ENCODE results near the gene UBE2S. TPM values are rescaled to one million over a fixed set of nuclear protein-coding genes. Genes with fewer than 3 reads are reported as not detected.

The UBE2S gene
- total RNA-seq, 1 donor from 2014 or later = 227 TPM

DNA sequence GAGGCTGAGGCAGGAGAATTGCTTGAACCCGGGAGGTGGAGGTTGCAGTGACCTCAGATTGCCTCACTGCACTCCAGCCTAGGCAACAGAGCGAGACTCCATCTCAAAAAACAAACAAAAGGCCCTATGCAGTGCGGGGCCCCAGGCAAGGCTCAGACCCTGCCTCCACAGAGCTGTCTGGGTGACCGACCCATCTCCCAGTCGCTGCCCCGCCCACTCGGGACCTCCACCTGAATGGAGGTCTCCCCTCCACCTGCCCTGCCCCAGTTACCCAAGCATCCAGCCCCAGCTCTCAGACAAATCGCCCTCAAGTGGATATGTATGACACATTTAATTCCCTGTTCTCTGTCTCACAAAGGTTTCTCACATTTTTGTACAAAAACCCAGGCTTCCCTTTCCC is 42.3 kb downstream of the UBE2S start:
- Mint-ChIP-seq H3K27ac (no peak overlapping the region), H3K4me1 (peaks cover 2% of the 10 kb centered on the region), H3K9me3 (no peaks in the 10 kb centered on the region), H3K36me3 (ENCODE audit: low read depth) (no peaks in the 10 kb centered on the region), H3K27me3 (peaks cover 23% of the 10 kb centered on the region), H3K4me3 (no peak overlapping the region)
- intact Hi-C loops (cut with micrococcal nuclease) = no loop called here
- no peak for DNase-seq

DNA sequence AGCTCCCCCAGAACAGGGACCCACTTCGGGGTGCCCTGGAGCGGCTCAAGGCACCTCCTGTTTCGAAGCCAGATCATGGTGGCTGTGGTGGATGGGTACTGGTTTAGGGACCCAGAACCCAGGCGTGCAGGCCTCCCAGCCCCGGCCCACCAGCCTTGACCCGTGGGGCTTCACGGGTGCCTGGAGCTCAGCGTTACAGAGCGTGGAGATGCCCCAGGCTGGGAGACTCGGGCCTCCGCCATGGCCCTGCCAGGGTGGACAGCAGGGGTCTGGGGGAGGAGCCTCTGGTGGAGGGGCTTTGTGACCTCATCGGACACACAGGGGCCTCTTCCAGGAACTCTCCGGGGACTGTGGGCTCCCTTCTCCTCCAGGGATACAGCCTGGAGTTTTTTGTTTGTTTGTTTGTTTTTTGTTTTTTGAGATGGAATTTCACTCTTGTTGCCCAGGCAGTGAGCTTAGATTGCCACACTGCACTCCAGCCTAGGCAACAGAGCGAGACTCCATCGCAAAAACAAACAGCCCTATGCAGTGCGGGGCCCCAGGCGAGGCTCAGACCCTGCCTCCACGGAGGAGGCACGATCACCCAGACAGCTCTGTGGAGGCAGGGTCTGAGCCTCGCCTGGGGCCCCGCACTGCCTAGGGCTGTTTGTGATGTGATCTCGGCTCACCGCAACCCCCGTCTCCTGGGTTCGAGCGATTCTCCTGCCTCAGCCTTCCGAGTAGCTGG is 44.4 kb downstream of the UBE2S start, which contains the start of gene GARIN5B:
GARIN5B (minus strand) TSS at position 271 of the 727 bp plus-strand sequence; CDS start at position 77, 194 bp downstream.
- Mint-ChIP-seq H3K27me3 (peaks cover 11% of the 10 kb centered on the region), H3K4me3 (no peak within 1 kb of the TSS), H3K4me1 (no peaks in the 10 kb centered on the region), H3K9me3 (no peaks in the 10 kb centered on the region), H3K27ac (no peak within 1 kb of the TSS), H3K36me3 (ENCODE audit: low read depth) (no peaks in the 10 kb centered on the region)
- DNase-seq = no peak
- intact Hi-C loops (cut with micrococcal nuclease) = no loop called here

DNA sequence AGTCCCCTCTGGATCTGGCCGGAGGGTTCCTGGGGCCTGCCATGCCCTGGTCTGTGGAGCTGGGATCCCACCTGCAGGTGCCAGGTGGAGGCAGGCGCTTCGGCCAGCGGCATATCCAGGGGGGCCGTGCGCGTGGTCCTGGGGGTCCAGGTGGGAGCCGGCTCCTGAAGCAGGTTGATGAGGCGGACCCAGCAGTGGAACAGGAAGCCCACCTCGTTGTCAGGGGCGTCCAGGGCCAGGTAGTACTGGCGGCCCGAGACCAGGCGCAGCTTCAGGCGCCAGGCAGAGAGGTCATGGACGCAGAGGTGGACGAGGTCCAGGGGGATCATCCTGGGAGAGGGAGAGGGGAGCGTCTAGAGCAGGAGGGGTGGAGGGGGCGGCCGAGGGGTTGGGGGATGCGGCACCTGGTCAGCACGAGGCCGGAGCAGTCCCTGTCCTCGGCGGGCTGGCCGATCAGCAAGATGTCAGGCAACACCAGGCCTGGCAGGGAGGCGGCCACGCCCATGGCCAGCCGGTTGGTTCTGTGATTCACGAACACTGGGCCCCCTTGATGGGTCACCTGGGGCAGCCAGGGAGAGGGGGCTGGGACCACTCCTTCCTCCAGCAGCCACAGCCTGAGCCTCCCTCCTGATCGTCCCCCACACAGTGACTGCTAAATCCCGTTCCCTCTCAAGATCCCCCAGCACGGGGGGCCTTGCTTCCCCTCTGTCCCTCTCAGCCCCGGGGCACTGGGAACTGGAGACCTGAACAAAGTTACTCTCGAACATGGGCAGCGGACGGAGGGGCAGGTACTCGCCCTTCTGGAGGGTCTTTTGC is 45.2 kb downstream of the UBE2S start:
- no peak overlapping the region for H3K27ac Mint-ChIP-seq
- H3K9me3 Mint-ChIP-seq = no peaks in the 10 kb centered on the region
- intact Hi-C loops (cut with micrococcal nuclease) = no loop called here
- no peak for DNase-seq
- H3K4me1 Mint-ChIP-seq = no peaks in the 10 kb centered on the region
- H3K36me3 Mint-ChIP-seq (ENCODE audit: low read depth) = no peaks in the 10 kb centered on the region
- peaks cover 11% of the 10 kb centered on the region for H3K27me3 Mint-ChIP-seq
- H3K4me3 Mint-ChIP-seq = no peak overlapping the region

DNA sequence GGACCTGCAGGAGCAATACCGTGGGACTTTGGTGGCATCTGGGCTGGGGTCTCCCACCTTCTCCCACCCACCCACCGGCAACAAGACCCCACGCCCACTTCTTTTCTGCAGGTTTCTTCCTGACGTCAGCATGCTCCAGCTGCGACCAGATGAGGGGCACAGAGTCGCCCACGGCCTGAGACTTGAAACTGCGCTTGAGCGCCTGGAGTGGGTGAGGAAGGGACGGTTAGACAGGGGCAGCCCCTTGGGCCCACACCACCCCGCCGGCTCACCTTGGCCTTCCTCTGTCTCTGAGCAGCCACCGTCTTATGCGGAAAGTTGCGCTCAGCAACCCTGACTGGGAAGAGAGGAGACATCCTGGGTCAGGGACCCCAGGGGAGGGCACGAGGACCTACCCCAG is 46.7 kb downstream of the UBE2S start:
- no peak overlapping the region for H3K4me3 Mint-ChIP-seq
- peaks cover 14% of the 10 kb centered on the region for H3K27me3 Mint-ChIP-seq
- H3K9me3 Mint-ChIP-seq = no peaks in the 10 kb centered on the region
- H3K36me3 Mint-ChIP-seq (ENCODE audit: low read depth) = no peaks in the 10 kb centered on the region
- intact Hi-C loops (cut with micrococcal nuclease) = no loop called here
- H3K27ac Mint-ChIP-seq = no peak overlapping the region
- DNase-seq = no peak
- H3K4me1 Mint-ChIP-seq = no peaks in the 10 kb centered on the region

DNA sequence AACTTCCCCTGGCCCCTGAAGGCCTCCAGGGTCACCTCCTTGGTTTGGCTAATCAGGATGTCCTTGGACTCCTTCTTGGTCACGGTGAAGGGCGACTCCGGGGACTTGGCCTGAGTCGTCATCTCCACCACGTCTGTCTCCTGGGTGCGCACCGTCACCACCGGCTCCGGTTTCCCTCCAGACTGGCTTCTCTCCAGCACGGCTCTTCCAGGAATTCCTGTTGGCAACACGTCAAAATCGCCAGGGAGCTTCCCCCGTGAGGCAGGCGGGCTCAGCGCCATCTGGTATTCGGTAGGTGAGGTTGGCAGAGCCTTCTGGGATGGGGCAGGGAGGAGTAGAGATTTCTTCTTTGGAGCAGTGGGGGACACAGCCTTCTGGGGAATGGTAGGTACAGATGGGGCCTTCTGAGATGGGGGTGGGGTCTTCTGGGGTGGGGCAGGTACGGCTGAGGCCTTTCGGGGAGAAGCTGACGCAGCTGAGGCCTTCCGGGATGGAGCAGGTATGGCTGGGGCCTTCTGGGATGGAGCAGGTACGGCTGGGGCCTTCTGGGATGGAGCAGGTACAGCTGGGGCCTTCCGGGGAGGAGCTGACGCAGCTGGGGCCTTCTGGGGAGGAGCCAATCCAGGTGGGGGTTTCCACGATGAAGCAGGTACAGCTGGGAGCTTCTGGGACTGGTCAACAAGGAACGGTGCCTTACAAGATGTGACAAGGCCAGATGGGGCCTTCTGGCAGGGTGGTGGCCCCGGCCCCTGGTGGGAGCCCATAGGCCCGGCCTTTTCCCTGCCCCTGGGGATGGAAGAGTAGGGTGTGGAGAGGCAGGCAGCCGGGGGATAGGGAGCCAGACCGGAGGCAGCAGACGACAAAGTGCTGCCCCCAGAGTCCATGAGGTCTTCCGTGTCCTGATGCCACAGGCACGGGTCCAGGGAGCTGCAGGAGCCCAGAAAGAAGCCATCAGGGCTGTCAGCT is 48.4 kb downstream of the UBE2S start:
- no peak overlapping the region for H3K27ac Mint-ChIP-seq
- no peaks in the 10 kb centered on the region for H3K36me3 Mint-ChIP-seq (ENCODE audit: low read depth)
- DNase-seq = no peak
- H3K4me3 Mint-ChIP-seq = no peak overlapping the region
- H3K27me3 Mint-ChIP-seq = peaks cover 22% of the 10 kb centered on the region
- intact Hi-C loops (cut with micrococcal nuclease) = no loop called here
- no peaks in the 10 kb centered on the region for H3K9me3 Mint-ChIP-seq
- H3K4me1 Mint-ChIP-seq = no peaks in the 10 kb centered on the region

DNA sequence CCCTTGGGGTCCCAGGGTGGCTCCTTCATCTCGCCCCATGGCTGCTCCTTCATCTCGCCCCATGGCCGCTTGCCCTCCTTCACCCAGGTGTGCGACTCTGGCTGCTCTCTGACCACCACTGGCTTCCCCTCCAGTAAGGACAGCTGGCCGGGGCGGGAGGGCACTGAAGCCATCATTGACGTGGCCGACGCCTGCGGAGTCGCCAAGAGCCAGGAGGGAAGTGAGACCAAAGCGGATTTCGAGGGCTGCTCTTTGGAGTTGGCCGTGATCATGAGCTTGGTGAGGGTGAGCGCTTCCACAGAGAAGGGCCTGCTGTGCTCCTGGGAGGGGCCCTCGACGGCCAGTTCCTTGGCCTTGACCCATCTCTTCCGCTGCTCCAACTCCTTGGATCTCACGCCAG is 49.1 kb downstream of the UBE2S start:
- H3K27ac Mint-ChIP-seq = no peak overlapping the region
- no peaks in the 10 kb centered on the region for H3K36me3 Mint-ChIP-seq (ENCODE audit: low read depth)
- H3K27me3 Mint-ChIP-seq = peaks cover 24% of the 10 kb centered on the region
- DNase-seq = no peak
- intact Hi-C loops (cut with micrococcal nuclease) = no loop called here
- peaks cover 3% of the 10 kb centered on the region for H3K4me1 Mint-ChIP-seq
- H3K9me3 Mint-ChIP-seq = no peaks in the 10 kb centered on the region
- no peak overlapping the region for H3K4me3 Mint-ChIP-seq

DNA sequence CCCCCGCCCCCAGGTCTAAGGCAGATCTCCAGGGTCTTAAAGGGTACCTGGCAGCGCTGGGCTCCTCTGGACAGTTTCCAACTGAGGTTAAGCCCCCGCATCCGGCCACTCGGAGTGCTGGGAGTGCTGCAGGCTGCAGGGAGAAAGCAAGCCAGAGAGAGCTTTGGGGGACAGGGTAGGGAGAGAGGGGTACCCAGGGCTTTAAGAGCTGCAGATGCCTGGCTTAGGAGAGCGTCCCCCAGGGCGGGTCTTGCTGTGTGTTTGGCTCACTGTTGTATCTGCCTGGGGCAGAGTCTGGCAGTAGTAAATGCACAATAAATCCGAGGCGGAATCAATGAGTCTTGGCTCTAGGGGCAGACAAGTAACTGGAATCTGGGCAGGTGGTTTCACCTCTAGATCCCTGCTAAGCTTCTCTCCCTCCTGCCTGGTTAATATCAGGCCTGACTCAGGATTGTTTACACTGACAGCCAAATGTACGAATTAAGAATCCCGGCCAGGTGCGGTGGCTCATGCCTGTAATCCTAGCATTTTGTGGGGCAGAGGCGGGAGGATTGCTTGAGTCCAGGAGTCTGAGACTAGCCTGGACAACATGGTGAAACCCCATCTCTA is 52.3 kb downstream of the UBE2S start:
- Mint-ChIP-seq H3K36me3 (ENCODE audit: low read depth) (no peaks in the 10 kb centered on the region), H3K4me3 (no peak overlapping the region), H3K4me1 (peaks cover 22% of the 10 kb centered on the region), H3K27me3 (peaks cover 49% of the 10 kb centered on the region), H3K27ac (no peak overlapping the region), H3K9me3 (no peaks in the 10 kb centered on the region)
- intact Hi-C loops (cut with micrococcal nuclease) = no loop called here
- DNase-seq = peak; percentile 63

DNA sequence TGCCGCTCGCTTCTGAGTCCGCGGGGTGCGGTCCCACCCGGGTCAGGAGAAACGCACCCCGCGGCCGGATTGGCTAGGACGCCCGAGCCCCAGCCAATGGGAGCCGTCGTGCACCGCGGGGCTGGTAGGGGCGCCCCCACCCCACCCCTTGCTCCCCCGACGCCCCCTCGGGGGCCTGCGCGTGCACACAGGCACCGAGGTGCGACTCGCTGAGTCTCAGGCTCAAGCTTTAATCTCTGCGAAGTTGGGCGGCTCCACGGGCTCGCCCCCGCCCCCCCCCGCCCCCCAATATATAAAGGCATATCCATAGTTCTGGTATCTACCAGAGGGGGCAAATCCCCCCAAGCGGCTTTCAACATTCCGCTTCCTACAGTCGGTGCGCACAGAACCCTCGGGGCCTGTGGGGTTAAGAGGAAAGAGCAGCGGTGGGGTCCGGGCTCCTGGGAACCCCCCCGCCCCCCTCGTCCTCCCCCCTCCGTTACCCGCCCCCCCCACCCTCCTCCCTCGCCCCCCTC is 52.8 kb downstream of the UBE2S start, which contains the start of gene COX6B2:
COX6B2 (minus strand) TSS at position 22 of the 515 bp plus-strand sequence. CDS start 198 bp downstream, outside the sequence.
- Mint-ChIP-seq H3K36me3 (ENCODE audit: low read depth) (no peaks in the 10 kb centered on the region), H3K9me3 (no peaks in the 10 kb centered on the region), H3K27me3 (peaks cover 49% of the 10 kb centered on the region), H3K4me1 (peaks cover 22% of the 10 kb centered on the region), H3K4me3 (peak within 1 kb of the TSS; percentile 83), H3K27ac (no peak within 1 kb of the TSS)
- intact Hi-C loops (cut with micrococcal nuclease) = no loop called here
- peak; percentile 70 for DNase-seq

DNA sequence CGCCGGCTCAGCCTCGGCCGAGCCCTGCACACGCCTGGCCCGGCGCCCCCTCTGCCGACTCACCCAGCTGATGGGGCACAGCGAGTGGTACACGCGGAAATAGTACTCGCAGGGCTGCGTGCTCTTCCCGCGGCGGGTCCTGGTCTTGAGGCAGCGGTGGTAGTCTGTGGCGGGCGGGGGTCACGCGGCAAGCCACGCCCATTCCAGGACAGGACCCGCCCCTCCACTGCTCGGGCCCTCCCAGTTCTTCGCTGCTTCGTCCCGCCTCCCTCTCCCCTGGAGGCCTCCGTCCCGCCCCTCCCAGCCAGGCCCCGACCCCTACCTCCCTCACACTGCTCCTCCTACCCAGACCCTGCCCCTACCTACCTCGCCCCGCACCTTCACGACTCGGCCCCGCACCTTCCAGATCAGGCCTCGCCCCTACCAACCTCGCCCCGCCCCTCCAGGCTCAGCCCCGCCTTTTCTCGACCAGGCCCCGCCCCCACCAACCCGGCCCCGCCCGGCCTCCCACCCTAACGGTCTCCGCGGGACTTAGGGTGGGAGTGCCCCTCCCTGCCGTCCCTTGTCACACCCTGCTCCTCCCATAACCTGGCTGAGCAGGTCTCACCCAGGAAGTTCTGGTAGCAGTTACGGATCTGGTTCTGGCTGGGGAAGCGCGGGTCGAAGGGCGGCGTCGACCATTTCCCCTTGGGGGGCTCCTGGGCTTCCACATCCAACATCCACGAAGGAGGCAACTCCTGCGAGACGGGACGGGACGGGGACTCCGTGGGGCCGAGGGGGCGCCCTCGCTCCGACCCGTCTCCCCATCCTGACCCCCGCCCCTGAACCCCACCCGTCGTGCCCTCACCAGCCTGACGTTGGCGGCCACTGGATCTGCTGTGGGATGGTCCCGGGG is 53.5 kb downstream of the UBE2S start:
- intact Hi-C loops (cut with micrococcal nuclease) = loop anchor here (1.0 kb wide), 1 partner anchor 15 kb away; the partner anchor contains the start of gene KMT5C
- Mint-ChIP-seq H3K4me3 (peak overlapping the region; percentile 83), H3K4me1 (peaks cover 22% of the 10 kb centered on the region), H3K9me3 (no peaks in the 10 kb centered on the region), H3K36me3 (ENCODE audit: low read depth) (no peaks in the 10 kb centered on the region), H3K27me3 (peaks cover 49% of the 10 kb centered on the region), H3K27ac (no peak overlapping the region)
- peak; percentile 89 for DNase-seq

DNA sequence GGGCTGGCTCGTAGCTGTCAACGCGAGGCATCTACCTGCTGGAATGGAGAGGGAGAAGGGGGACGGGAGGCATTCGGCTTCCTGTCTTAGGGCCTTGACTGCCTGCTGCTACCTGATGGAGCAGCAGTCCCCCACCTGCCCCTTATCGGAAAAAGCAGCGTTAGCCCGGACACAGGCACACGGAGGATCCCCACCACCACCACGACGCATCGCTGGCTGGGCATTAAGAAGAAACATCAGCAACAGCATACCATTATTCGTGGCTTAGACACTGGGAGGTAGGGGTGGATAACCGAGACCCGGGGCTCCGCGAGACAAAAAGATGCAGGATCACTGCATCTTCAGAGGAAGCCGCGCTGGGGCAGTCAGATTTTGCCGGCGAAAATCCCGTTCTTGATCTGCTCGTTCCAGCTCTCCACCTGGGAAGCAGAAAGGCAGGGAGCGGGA is 54.2 kb downstream of the UBE2S start:
- no peak overlapping the region for H3K27ac Mint-ChIP-seq
- no peak for DNase-seq
- no peaks in the 10 kb centered on the region for H3K36me3 Mint-ChIP-seq (ENCODE audit: low read depth)
- intact Hi-C loops (cut with micrococcal nuclease) = loop anchor here (1.0 kb wide), 1 partner anchor 14 kb away; the partner anchor contains the start of gene KMT5C
- H3K9me3 Mint-ChIP-seq = no peaks in the 10 kb centered on the region
- H3K4me3 Mint-ChIP-seq = peak overlapping the region; percentile 83
- H3K4me1 Mint-ChIP-seq = peaks cover 22% of the 10 kb centered on the region
- peaks cover 49% of the 10 kb centered on the region for H3K27me3 Mint-ChIP-seq

DNA sequence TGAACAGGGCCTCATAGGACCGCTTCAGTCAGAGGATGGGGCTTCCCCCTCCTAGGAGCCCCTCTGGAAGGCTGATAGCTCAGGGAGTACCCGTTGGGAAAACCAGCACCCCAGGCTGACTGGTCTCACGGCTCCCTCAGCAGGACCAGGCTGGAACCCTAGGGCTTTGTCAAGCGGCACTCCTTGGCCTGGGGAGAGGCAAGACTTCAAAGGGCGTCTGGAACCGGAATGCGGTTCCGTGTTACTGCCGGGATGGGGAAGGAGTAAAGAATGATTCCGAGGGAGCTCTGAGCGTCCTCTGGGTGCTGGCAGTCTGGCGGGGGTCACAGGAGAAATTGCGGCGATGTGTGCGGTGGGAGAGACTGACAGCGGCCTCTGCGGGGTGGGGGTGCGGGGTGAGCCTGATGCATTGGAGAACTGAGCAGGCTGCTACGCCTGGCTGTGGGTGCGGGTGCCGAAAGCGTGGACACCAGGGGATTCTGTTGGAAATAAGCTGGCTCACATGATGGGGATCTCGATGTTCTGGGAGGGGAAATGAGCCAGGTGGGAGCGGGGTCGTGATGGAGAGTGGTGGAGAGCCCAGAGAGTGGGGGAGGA is 54.9 kb downstream of the UBE2S start:
- Mint-ChIP-seq H3K27ac (peak overlapping the region; percentile 70), H3K36me3 (ENCODE audit: low read depth) (peaks cover 2% of the 10 kb centered on the region), H3K9me3 (no peaks in the 10 kb centered on the region), H3K4me3 (peak overlapping the region; percentile 83), H3K4me1 (peaks cover 22% of the 10 kb centered on the region), H3K27me3 (peaks cover 47% of the 10 kb centered on the region)
- intact Hi-C loops (cut with micrococcal nuclease) = loop anchor here (1.0 kb wide), 1 partner anchor 13 kb away; the partner anchor contains the start of gene KMT5C
- DNase-seq = no peak

DNA sequence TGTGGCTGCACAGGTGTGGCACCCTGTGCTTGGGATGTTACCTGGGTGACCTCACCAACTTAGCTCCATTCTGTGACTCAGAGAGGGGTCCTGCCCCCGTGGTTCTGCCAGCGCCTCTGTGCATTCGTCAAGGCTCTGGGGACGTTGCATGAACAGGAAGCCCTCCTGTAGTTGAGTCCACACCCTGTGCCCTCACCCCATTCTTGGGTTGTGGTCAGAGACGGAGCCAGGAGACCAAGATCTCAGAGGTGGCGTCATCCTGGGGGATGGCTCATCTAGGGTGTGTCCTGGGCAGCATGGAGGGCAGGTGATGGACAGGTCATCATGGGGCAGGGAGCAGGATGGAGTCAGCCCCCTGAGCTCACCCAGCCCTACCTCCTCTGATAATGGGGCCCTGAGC is 55.5 kb downstream of the UBE2S start:
- Mint-ChIP-seq H3K27ac (no peak overlapping the region), H3K9me3 (no peaks in the 10 kb centered on the region), H3K36me3 (ENCODE audit: low read depth) (peaks cover 2% of the 10 kb centered on the region), H3K4me3 (no peak overlapping the region), H3K27me3 (peaks cover 41% of the 10 kb centered on the region), H3K4me1 (peaks cover 22% of the 10 kb centered on the region)
- intact Hi-C loops (cut with micrococcal nuclease) = no loop called here
- no peak for DNase-seq
